ENCODE results near the gene SPATS2. TPM values are rescaled to one million over a fixed set of nuclear protein-coding genes. Genes with fewer than 3 reads are reported as not detected.

Gene SPATS2
- total RNA-seq, 2 experiments from 2014 or later, result 22.7 to 36.4 TPM

- no peaks in the 10 kb centered on the region for H3K9me2 ChIP-seq (ENCODE audit: insufficient read depth, low read length)
- ChIA-PET CTCF (ENCODE audit: unreplicated experiment) (no interaction called here), POLR2A (no interaction called here)
- BruUV-seq (replicated peaks), result no TSS peak
- no peak overlapping the region for H3K4me3 ChIP-seq (ENCODE audit: low read depth, low read length, poor library complexity, severe bottlenecking)
- peaks cover 25% of the 10 kb centered on the region for H3K4me1 ChIP-seq (ENCODE audit: insufficient read depth, low read length, poor library complexity, severe bottlenecking)
- DNase-seq (ENCODE audit: low spot score), result no peak
- no peak overlapping the region for H3K4me2 ChIP-seq (ENCODE audit: low read length)
- no peak overlapping the region for H2AFZ ChIP-seq (ENCODE audit: low read length)
- intact Hi-C loops (cut with micrococcal nuclease; ENCODE audit: unreplicated experiment), result no loop called here
- H4K20me1 ChIP-seq (ENCODE audit: insufficient read depth, low read length), result no peaks in the 10 kb centered on the region
- no peak for TF ChIP-seq CTCF (conservative IDR thresholded peaks at IDR 0.05; ENCODE audit: low read length)
- TF ChIP-seq EZH2phosphoT487 (IDR thresholded peaks at IDR 0.05; ENCODE audit: borderline replicate concordance, low read depth, low read length), result no peak
- no peaks in the 10 kb centered on the region for H3K9me3 ChIP-seq (ENCODE audit: low read length)
- no peaks in the 10 kb centered on the region for H3K36me3 ChIP-seq (ENCODE audit: insufficient read depth, low read length)
- H3K27ac ChIP-seq (ENCODE audit: low read depth, low read length, poor library complexity, severe bottlenecking), result no peak overlapping the region
- H3K79me2 ChIP-seq (ENCODE audit: insufficient read depth, low read depth, low read length), result no peaks in the 10 kb centered on the region
These were observed 181.2 kb downstream of the SPATS2 start for GRCh38 chr12:49548481-49548821.

- Histone ChIP-seq H2AFZ (ENCODE audit: low read length) (no peak overlapping the region), H3K79me2 (ENCODE audit: insufficient read depth, low read depth, low read length) (no peaks in the 10 kb centered on the region), H3K4me1 (ENCODE audit: insufficient read depth, low read length, poor library complexity, severe bottlenecking) (peaks cover 28% of the 10 kb centered on the region), H4K20me1 (ENCODE audit: insufficient read depth, low read length) (no peaks in the 10 kb centered on the region), H3K9me3 (ENCODE audit: low read length) (no peaks in the 10 kb centered on the region), H3K9me2 (ENCODE audit: insufficient read depth, low read length) (no peaks in the 10 kb centered on the region), H3K4me3 (ENCODE audit: low read depth, low read length, poor library complexity, severe bottlenecking) (no peak overlapping the region), H3K27ac (ENCODE audit: low read depth, low read length, poor library complexity, severe bottlenecking) (no peak overlapping the region), H3K4me2 (ENCODE audit: low read length) (no peak overlapping the region), H3K36me3 (ENCODE audit: insufficient read depth, low read length) (no peaks in the 10 kb centered on the region)
- CTCF ChIA-PET (ENCODE audit: unreplicated experiment), result no interaction called here
- TF ChIP-seq EZH2phosphoT487 (IDR thresholded peaks at IDR 0.05; ENCODE audit: borderline replicate concordance, low read depth, low read length), result no peak
- TF ChIP-seq CTCF (conservative IDR thresholded peaks at IDR 0.05; ENCODE audit: low read length), result no peak
- BruUV-seq (replicated peaks), result no TSS peak
- no peak for DNase-seq (ENCODE audit: low spot score)
- POLR2A ChIA-PET, result no interaction called here
- intact Hi-C loops (cut with micrococcal nuclease; ENCODE audit: unreplicated experiment), result no loop called here
These were observed 181.8 kb downstream of the SPATS2 start for GRCh38 chr12:49548822-49549648.
